Right cardiac atrium (tissue), 5 donors: ENCODE results near the gene NOL11. TPM values are rescaled to one million over a fixed set of nuclear protein-coding genes. Genes with fewer than 3 reads are reported as not detected.

Source experiments
- ATAC-seq, 2 donors: fragments of 200-7000 bp; cut with Tn5 transposase; one replicate each; pipeline versions ENCODE4 v1.8.0 to v1.9.1; 2020; ENCODE audit warnings: moderate library complexity in 2 of 2, mild to moderate bottlenecking in 1 of 2
- DNase-seq, 3 donors: peaks; one replicate each; pipeline ENCODE4 v3.0.0-alpha.2; 2020
- H3K27ac ChIP-seq: one replicate; pipeline ENCODE4 v1.5.1; 2013; ENCODE audit warnings: mild to moderate bottlenecking, low read length, control low read depth, moderate library complexity
- H3K27me3 ChIP-seq: one replicate; pipeline ENCODE4 v1.6.1; 2013; ENCODE audit not compliant: control insufficient read depth, insufficient read depth
- H3K4me1 ChIP-seq: one replicate; pipeline ENCODE4 v1.6.1; 2013; ENCODE audit warnings: low read length; ENCODE audit not compliant: control insufficient read depth, insufficient read depth
- H3K4me3 ChIP-seq: one replicate; pipeline ENCODE4 v1.5.1; 2013; ENCODE audit warnings: low read length, control low read depth
- H3K9me3 ChIP-seq: one replicate; pipeline ENCODE4 v1.6.1; 2013; ENCODE audit warnings: low read length; ENCODE audit not compliant: control insufficient read depth
- WGBS: extraction: QIAGEN DNeasy Blood & Tissue Kit; methylation state at CpG from one replicate; pipeline ENCODE4 v1.1.7; 2013; 5-methylcytosine and 5-hydroxymethylcytosine counted together
- intact Hi-C, 4 donors: fragments of 100-400 bp; cut with DNase I; formaldehyde crosslinking; loops; one replicate each; pipeline versions ENCODE4 v1.11.0 to v1.14.0; 2022 to 2023
- polyA plus RNA-seq: library from polyadenylated mRNA; stranded (reverse); fragments of 200-250 nt; gene quantifications from one replicate; pipeline ENCODE4 v1.2.3, GENCODE V29; 2013
- total RNA-seq, 4 donors: library from RNA; stranded (reverse); fragmentation: NEBNext Ultra II Directional; extraction: Animal tissue kit (Norgen Biotek cat#: 25700); gene quantifications; one replicate each; pipeline ENCODE4 v1.2.1, GENCODE V29; 2021
- donor health status: healthy with polysubstance abuse.
- donor health status: DM: no; HTN: yes; CAD: no.
- donor health status: DM: no; HTN: no; CAD: no.
- donor health status: DM: no; HTN: yes; CAD: no; lungs with severe emphysema.
- donor health status: DM: yes; HTN: yes; CAD: no.

Gene NOL11
- total and polyA plus RNA-seq, 5 donors: 22.0 to 30.2 (median 27.7) TPM

- DNase-seq (no peak), ATAC-seq (no peak)
- intact Hi-C loops: no loop called here
- H3K9me3 ChIP-seq: peaks cover 2% of the 10 kb centered on the region
- no peaks in the 10 kb centered on the region for H3K4me1 ChIP-seq
- WGBS: 96% methylated on average over 5 of the region's 5 CpGs
- no peaks in the 10 kb centered on the region for H3K27me3 ChIP-seq
- no peak overlapping the region for H3K4me3 ChIP-seq
- H3K27ac ChIP-seq: no peak overlapping the region
These were observed 67.8 kb downstream of the NOL11 start for GRCh38 chr17:67785504-67785903.

Other genes with a start within 250 kb of the NOL11 start
- 100 to 1,000 TPM in 2 of 4 donors, 10 to 100 TPM in 2; 94.4 to 106 (median 98.0) TPM for gene BPTF, start 107.6 kb downstream of the NOL11 start, total RNA-seq
- gene BPTF, start 107.6 kb downstream of the NOL11 start, polyA plus RNA-seq: 19.5 TPM